Measurements from ENCODE around the gene OSBPL3. TPM values are rescaled to one million over a fixed set of nuclear protein-coding genes. Genes with fewer than 3 reads are reported as not detected.

The OSBPL3 gene
- total RNA-seq, 1 experiment from 2014 or later: 9.2 TPM

DNA sequence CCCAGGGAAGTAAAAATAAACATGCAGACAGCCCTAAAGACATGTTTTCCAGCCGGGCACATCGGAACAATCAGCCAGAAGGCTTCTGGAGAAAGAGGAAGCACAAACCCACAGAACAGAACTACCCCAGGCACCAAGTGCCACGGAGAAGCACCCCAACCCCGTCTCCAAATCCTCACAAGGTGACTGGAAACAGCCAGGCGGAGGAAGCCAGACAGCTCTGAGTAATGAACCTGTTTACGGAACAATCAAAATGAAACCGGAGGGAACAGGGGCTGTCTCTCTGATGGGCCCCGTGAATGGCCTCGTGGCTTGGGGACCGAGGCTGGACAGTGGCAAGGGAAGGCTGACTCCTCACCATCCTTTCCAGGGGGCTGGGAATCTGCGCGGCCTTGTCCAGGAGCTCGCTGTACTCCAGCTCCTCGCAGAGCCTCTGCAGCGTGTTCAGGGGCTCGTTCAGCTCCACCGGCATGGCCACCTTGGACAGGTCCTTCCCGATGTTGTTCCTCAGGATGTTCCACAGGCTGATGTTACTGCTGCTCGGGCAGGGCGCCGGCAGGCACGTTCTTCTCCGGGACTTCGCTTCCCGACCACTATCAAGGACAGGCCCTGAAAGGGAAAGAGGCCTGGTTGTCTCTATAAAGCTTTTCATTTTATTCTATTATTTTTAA is 145.7 kb downstream of the OSBPL3 start:
- H3K9me3 ChIP-seq (ENCODE audit: control insufficient read depth, insufficient read depth, low read depth, low read length): no peaks in the 10 kb centered on the region
- POLR2A ChIA-PET: no interaction called here
- intact Hi-C loops (cut with micrococcal nuclease; ENCODE audit: unreplicated experiment) (loop anchor here (2.0 kb wide), 1 partner anchor 21 kb away; no protein-coding TSS in a partner anchor), in situ Hi-C loops (cut with HindIII; ENCODE audit: low pct_unique_long_range_greater_than_20kb, low sequenced_read_pairs) (no loop called here)
- no peaks in the 10 kb centered on the region for H3K4me1 ChIP-seq (ENCODE audit: control insufficient read depth, insufficient read depth, low read length)
- H3K36me3 ChIP-seq (ENCODE audit: control insufficient read depth, insufficient read depth, low read length): no peaks in the 10 kb centered on the region
- BruUV-seq (replicated peaks): no TSS peak
- DNase-seq (ENCODE audit: low read depth, low spot score): no peak
- no peaks in the 10 kb centered on the region for H3K27me3 ChIP-seq (ENCODE audit: control insufficient read depth, insufficient read depth, low read length)
- ATAC-seq: no peak
- no peak overlapping the region for H3K27ac ChIP-seq (ENCODE audit: low read length)
- TF ChIP-seq REST (IDR thresholded peaks at IDR 0.05; ENCODE audit: insufficient read depth in 1 of 2, low read depth in 2 of 2, low read length in 1 of 2) (0 out of 4 replicates have a peak, but pooled peaks of 1 of the 2 experiments have one; percentile 27), POLR2AphosphoS5 (IDR thresholded peaks at IDR 0.05; ENCODE audit: low read depth, low read length) (no peak)
- CTCF ChIA-PET: interaction anchor here (0.6 kb wide), 1 partner anchor 240 kb away, joined by 3 read pairs; no protein-coding TSS in a partner anchor
- H3K4me3 ChIP-seq (ENCODE audit: low read depth in 2 of 2, low read length in 2 of 2): no peak overlapping the region

- H3K4me3 ChIP-seq (ENCODE audit: low read depth in 2 of 2, low read length in 2 of 2): no peak overlapping the region
- CTCF ChIA-PET: no interaction called here
Measured at GRCh38 chr7:24833549-24833948, 146.4 kb downstream of the OSBPL3 start.

More at GRCh38 chr7:24833549-24833948, 146.4 kb downstream of the OSBPL3 start:
- in situ Hi-C loops (cut with HindIII; ENCODE audit: low pct_unique_long_range_greater_than_20kb, low sequenced_read_pairs) (no loop called here), intact Hi-C loops (cut with micrococcal nuclease; ENCODE audit: unreplicated experiment) (no loop called here)
- ATAC-seq (no peak), DNase-seq (ENCODE audit: low read depth, low spot score) (no peak)
- BruUV-seq (replicated peaks): no TSS peak
- H3K36me3 ChIP-seq (ENCODE audit: control insufficient read depth, insufficient read depth, low read length): no peaks in the 10 kb centered on the region
- no peak overlapping the region for H3K27ac ChIP-seq (ENCODE audit: low read length)
- TF ChIP-seq POLR2AphosphoS5 (IDR thresholded peaks at IDR 0.05; ENCODE audit: low read depth, low read length): no peak
- TF ChIP-seq, protein P1, sequence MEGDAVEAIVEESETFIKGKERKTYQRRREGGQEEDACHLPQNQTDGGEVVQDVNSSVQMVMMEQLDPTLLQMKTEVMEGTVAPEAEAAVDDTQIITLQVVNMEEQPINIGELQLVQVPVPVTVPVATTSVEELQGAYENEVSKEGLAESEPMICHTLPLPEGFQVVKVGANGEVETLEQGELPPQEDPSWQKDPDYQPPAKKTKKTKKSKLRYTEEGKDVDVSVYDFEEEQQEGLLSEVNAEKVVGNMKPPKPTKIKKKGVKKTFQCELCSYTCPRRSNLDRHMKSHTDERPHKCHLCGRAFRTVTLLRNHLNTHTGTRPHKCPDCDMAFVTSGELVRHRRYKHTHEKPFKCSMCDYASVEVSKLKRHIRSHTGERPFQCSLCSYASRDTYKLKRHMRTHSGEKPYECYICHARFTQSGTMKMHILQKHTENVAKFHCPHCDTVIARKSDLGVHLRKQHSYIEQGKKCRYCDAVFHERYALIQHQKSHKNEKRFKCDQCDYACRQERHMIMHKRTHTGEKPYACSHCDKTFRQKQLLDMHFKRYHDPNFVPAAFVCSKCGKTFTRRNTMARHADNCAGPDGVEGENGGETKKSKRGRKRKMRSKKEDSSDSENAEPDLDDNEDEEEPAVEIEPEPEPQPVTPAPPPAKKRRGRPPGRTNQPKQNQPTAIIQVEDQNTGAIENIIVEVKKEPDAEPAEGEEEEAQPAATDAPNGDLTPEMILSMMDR (IDR thresholded peaks at IDR 0.05): no peak
- no peak for TF ChIP-seq SIN3A (IDR thresholded peaks at IDR 0.05; ENCODE audit: borderline replicate concordance, insufficient read depth, low read depth, low read length)
- no peak for TF ChIP-seq TCF7L2 (IDR thresholded peaks at IDR 0.05; ENCODE audit: low read depth, low read length)
- TF ChIP-seq REST (IDR thresholded peaks at IDR 0.05; ENCODE audit: insufficient read depth in 1 of 2, low read depth in 2 of 2, low read length in 1 of 2): no peak
- no peaks in the 10 kb centered on the region for H3K4me1 ChIP-seq (ENCODE audit: control insufficient read depth, insufficient read depth, low read length)
- H3K9me3 ChIP-seq (ENCODE audit: control insufficient read depth, insufficient read depth, low read depth, low read length): no peaks in the 10 kb centered on the region
- H3K27me3 ChIP-seq (ENCODE audit: control insufficient read depth, insufficient read depth, low read length): no peaks in the 10 kb centered on the region
- POLR2A ChIA-PET: interaction anchor here (0.6 kb wide), 1 partner anchor 797 kb away, joined by 9 read pairs; no protein-coding TSS in a partner anchor

All from Panc1 (cell line).